Activated CD4-positive, alpha-beta T cell treated with anti-CD3 and anti-CD28 coated beads, Interleukin-2, amount 50 U/mL, for 4 hours (primary cell): ENCODE results near the gene PAM16.
"Not testable (repeated sequence)": the region's sequence is repeated elsewhere in the genome, so short reads cannot be mapped to it uniquely, and the experiment has no call there.

Source experiments
- DNase-seq, 2 experiments: peaks; one replicate each; pipeline ENCODE4 v3.0.0-alpha.2; 2020

The PAM16 gene

DNA sequence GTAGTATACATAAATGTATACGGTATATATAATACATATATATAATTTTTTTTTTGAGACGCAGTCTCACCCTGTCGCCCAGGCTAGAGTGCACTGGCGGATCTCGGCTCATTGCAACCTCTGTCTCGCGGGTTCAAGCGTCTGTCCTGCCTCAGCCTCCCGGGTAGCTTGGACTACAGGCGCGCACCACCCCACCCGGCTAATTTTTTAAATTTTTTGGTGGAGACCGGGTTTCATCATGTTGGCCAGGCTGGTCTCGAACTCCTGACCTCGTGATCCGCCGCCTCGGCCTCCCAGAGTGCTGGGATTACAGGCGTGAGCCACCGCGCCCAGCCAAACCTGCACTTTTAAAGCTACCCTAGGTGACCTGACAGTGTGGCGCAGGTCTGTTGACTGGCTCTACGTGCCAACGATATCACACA is 745 bp downstream of the PAM16 start:
- DNase-seq: no peak

DNA sequence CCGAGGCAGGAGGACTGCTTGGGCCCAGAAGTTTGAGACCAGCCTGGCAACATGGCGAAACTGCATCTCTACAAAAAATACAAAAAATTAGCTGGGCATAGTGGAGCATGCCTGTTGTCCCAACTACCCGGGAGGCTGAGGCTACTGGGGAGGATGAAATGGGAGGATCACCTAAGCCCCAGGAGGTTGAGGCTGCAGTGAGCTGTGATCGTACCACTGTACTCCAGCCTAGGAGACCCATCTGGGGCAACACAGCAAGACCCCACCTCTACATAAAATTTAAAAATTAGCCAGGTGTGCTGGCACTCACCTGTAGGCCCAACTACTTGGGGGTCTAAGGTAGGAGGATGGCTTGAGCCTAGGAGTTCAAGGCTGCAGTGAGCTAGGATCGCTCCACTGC is 1.8 kb downstream of the PAM16 start:
- DNase-seq: no peak

DNA sequence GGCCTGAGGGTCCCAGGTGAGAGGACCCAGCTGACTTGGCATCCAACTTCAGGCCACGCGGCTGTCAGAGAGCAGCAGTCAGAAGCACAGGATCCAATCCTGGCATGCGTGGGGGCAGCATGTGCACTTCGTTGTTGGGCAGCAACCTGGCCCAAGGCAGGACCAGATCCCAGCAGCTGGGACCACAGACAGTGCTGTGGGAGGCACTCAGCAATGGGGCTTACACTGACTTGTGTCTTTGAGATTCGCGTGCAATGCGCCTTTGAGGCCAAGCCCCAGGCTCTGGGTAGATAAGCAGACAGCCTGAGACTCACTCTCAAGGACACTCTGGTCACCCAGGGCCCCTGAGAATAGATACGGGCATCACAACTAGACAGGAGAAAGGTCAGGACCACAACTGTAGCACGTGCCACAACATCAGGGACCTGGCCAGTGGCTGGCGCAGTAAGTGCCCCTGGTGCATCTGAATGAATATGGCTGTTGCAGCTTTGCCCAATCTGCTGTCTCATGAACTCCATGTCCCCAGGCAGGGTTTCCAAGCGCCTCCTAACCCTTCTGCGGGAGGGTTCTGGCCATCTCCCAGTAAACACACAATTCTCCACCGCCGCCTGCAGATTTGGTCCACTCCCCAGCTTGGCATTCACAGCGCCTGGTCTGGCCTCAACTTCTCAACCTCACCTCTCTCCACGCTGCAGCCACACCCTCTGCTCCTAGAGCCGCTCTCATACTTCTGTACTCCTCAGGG is 3.2 kb downstream of the PAM16 start:
- DNase-seq: no peak

DNA sequence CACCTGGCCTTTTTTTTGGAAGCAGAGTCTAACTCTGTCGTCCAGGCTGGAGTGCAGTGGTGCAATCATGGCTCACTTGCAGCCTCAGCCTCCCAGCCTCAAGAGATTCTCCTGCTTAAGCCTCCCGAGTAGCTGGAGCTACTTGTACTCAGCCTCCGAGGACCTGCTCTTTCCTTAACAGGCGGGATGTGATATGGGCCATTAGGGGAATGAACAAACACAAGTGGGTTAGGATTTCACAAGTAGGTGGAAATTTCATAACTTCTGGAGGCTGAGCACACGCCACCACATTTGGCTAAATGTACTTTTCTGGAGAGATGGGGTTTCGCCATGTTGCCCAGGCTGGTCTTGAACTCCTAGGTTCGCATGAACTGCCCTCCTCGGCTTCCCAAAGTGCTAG is 4.1 kb downstream of the PAM16 start:
- DNase-seq: no peak

DNA sequence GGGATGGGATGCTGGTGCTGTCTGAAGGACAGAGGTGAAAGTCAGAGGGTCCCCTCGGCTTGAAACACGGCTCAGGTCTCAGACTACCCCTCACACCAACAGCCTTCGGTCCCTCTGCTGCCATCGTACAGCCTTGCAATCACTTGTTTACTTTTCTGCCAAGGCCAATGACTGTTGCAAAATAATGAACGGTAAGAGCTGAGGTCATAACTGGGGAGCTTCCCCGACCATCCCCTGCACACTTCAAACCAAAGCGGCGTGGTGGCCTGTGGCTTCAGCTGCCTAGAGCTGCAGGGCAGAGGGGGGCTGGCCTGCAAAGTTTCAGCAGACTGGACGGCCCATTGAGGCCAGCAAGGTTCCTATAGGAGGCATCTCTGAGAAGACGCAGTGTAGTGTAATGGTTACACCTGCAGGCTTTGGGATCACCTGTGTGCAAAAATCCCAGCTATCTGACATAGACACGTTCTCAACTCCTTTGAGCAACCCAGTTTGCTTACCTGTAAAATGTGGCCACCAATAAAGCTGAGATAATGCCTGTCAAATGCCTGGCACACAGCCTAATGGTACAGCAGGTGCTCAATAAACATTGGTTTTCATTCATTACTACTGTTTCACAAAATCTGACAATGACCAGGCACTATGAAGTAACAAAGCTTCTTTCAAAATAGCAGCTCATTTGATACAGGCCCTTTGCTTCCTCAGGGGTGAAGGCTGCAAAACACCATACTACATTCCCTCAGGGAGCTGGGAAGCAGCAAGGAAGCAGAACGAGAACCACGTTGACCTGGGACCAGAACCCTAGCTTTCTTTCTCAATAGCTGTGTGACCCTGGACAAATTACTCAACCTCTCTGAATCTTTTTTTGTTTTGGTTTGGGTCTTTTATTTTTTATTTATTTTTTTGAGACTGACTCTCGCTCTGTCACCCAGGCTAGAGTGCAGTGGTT is 5.0 kb downstream of the PAM16 start:
- no peak for DNase-seq

DNA sequence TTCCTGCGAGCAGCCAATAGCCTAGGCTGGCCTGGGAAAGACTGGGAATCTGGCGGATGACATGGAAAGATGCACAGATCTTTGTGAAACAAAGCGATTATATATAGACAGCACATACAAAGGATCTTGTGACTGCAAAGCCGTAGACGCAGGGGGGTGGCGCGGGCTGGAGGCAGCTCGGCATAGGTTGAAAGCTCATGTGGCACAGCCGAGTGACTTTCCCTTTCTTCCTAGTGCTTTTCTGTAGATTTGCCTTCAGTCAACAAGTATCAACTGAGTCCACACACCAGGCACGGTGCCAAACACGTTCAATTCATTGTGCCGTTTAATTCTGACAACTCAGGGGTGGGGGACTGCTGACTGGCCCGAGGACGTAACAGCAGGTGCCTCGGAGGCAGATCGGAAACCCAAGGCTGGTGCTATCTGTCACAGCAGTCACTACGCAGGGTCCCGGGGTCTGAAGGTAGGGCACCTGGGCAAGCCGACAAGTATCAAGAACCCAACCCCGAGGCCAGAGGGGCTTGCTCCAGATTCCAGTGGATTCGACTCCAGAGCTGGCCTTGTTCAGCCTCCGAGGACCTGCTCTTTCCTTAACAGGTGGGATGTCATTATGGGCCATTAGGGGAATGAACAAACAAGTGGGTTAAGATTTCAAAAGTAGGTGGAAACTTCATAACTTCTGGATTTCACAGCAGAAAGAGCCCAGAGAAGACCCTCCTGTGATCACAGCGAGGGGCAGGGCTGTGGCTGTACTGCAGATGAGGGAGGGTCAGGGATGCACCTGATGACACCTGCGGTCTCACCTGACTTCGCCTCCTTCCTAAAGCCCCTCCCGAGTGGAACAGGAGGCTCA is 5.9 kb downstream of the PAM16 start:
- no peak for DNase-seq

DNA sequence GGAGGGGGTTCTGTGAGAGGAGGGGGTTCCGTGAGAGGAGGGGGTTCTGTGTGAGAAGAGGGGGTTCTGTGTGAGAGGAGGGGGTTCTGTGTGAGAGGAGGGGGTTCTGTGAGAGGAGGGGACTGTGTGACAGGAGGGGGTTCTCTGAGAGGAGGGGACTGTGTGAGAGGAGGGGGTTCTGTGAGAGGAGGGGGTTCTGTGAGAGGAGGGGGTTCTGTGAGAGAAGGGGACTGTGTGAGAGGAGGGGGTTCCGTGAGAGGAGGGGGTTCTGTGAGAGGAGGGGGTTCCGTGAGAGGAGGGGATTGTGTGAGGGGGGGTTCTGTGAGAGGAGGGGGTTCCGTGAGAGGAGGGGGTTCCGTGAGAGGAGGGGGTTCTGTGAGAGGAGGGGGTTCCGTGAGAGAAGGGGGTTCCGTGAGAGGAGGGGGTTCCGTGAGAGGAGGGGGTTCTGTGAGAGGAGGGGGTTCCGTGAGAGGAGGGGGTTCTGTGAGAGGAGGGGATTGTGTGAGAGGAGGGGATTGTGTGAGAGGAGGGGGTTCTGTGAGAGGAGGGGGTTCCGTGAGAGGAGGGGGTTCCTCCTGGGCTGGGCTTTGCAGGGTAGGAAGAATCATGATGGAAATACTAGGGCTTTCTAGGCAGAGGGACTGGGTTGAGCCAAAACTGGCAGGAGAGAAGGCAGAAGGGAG is 6.7 kb downstream of the PAM16 start:
- not testable (repeated sequence) for DNase-seq

DNA sequence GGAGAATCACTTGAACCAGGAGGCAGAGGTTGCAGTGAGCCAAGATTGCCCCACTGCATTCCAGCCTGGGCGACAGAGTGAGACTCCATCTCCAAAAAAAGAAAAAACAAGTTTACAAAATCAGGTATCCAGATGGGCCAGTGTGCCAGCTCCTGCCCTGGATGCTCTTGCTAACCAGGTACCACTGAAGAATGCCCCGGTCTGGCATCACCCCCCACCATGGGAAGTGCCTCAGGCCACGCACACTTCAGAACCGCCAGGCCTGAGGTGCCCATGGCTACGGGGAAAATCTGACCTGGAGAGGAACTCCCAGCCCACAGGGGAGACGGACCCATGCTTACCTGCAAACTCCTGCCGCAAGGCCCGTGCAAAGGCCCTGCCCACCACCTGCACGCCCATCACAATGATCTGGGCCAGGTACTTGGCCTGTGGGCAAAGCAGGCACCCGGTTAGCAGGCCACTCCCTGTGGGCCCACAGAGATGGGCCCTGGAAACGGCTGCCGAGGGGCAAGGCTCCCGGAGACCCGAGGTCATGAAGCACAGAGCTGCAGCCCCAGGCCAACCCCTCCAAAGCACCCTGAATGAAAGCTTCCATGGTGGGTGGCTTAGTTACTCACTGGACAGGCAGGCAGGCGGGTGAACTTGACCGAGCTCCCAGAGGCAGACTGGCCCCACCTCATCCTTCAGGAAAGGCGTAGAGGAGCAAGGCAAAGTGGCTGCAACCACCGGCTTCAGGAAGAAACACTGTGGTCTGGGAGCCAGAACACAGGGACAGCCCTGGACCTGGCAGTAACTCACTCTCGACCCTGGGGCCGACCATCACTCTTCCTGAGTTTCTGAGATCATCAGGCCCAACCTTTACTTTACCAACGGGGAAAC is 8.0 kb downstream of the PAM16 start:
- DNase-seq: no peak

DNA sequence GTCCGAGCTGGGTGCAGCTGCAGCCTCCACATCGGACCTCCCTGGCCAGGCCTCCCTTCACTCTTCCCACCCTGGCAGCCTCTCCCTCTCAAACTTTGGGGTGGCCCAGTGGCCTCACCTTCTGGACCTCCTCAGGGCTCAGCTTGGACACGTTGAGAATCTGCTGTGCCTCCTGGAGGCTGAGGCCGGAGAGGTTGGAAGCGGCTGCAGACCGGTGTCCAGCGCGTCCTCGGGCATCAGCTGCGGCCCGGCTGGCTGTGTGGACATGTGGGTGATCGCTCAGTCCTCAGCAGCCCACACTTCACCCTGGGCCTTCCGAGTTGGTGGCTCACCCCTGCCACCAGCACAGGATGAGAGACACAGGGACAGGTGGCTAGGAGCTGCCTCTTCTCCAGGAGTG is 9.9 kb downstream of the PAM16 start:
- DNase-seq: no peak

DNA sequence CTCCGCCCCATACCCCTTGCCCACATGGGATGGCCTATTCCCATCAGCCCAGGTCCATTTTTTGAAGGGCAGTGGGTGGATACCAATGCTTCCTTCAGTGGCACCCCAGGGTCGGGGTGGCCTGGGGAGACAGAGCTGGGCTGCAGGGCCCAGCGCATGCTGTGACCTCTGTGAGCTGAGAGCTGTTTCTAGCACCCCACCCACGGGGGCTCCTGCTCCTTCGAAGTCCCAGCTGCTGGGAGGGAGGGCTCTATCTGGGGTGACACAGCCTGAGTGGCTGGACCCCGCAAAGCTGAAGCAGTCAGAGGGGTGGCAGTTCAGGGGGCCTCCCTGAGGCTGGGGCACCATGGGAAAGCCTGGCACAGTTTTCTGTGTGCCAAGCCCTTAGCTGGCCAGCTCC is 10.7 kb downstream of the PAM16 start:
- no peak for DNase-seq

DNA sequence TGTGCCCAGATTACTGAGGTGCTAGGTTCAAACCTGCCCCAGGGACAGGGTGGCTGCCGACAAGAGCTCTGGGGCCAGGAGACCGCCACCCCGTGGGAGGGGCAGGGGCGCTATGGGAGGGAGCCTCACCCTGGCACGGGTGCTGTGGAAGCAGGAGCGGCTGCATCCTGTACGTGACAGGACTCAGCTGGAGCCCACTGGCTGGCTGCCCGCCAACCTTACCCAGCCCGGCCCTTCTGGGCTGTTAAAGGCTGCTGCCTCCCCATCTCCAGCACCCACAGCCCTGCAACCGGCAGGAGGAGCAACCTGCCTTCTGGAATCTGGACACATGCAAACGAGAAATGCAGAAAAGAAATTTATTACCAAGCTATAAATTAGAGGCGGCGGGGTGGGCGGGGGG is 11.2 kb downstream of the PAM16 start:
- DNase-seq: no peak

DNA sequence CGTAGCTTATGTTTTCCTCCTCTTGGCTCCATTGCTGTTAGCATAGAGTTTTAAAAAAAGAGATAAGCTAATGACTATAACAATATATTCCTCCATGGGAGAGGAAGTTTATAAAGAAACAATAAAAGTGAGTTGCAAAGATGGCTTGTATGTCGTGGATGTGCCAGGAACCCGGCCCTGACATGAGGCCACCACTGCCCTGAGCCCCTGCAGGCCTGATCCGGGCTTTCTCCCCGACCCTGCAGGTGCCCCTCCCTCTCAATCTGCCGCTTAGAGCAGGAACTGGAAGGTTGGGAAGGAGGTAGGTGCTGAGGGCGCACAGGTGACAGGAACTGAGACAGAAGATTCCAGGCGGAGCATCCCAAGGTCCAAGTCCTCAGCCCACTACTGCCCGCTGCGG is 11.7 kb downstream of the PAM16 start:
- DNase-seq: no peak

DNA sequence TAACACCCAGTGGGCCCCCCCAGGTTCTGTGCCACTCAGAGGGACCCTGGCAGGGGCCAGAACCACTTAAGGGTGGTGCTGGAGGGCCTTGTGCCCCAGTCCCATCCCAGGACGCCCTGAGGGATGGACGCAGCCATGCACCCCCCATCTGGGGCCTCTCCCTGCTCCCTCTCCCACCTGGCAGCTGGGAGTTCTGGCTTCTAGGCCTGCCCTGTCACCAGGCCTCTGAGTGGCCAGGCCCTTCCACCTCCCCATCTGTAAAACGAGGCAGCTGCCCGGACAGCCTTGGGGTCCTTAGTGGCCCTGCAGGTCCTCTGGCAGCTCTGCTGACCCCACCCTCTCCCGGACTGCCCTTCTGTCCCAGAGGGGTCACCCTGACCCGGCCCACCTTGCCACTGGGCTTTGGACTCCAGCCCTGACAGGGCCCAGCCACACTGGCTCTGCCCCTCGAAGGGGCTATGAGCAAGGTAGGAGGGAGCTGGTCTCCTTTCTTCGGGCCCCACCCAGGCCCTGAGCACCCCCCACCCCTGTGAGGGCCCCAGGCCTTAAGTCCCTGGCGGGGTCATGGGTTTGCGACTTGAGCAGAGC is 12.3 kb downstream of the PAM16 start:
- no peak for DNase-seq

DNA sequence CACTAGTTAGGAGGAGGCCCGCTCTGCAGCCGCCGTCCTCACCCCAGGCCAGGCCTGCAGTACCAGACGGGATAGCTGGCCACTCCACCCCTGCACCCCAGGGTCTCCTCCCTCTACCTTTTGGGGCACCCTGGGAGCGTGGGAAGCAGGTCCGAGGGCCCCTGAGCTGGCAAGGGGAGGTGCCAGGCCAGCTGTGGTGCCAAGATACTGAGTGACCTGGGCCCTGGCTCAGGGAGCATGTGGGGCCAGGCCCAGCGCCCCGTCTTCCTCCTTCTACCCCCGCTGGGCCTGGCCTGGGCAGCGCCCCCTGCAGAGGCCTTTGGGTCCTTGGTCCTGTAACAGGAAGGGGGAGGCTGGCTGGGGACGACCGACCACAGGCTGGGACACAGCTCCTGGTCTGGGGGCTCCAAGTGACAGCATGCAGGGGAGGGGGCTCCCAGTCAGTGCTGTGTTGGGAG is 13.0 kb downstream of the PAM16 start:
- DNase-seq: no peak

DNA sequence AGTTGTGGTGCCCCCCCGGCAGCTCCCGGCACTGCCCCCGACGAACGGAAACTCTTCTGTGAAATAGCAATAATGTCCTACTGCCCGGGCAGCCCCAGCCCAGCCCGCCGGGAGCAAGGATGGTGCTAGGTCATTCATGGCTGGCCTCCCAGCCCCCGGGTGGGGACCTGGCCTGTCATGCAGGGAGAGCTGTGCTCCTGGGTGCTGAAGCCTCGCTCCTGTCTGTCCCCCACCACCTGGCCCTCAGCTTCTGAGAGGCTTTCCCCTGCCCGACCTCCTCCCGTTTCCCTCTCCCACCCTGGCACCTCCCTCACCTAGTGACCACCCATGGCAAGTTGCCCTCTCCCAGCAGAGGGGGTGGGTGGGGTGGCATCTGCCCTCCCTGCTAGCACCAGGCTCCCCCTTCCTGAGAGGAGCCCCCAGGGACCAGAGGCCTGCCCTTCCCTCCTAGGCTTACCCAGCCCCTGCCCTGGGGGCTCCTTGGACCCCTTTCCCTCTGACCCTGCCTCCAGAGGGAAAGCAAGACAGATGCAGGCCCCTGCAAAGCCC is 13.5 kb downstream of the PAM16 start:
- DNase-seq: no peak

DNA sequence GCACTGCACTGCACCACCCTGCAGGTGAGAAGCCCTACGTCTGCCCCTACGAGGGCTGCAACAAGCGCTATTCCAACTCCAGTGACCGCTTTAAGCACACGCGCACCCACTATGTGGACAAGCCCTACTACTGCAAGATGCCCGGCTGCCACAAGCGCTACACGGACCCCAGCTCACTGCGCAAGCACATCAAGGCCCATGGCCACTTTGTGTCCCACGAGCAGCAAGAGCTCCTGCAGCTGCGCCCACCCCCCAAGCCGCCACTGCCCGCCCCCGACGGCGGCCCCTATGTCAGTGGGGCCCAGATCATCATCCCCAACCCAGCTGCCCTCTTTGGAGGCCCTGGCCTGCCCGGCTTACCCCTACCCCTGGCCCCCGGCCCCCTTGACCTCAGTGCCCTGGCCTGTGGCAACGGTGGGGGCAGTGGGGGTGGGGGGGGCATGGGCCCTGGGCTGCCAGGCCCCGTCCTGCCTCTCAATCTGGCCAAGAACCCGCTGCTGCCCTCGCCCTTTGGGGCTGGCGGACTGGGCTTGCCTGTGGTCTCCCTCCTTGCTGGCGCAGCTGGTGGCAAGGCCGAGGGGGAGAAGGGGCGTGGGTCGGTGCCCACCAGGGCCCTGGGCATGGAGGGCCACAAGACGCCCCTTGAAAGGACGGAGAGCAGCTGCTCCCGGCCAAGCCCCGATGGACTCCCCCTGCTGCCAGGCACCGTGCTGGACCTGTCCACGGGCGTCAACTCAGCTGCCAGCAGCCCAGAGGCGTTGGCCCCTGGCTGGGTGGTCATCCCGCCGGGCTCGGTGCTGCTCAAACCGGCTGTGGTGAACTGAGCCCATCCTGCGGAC is 14.2 kb downstream of the PAM16 start:
- DNase-seq: no peak

DNA sequence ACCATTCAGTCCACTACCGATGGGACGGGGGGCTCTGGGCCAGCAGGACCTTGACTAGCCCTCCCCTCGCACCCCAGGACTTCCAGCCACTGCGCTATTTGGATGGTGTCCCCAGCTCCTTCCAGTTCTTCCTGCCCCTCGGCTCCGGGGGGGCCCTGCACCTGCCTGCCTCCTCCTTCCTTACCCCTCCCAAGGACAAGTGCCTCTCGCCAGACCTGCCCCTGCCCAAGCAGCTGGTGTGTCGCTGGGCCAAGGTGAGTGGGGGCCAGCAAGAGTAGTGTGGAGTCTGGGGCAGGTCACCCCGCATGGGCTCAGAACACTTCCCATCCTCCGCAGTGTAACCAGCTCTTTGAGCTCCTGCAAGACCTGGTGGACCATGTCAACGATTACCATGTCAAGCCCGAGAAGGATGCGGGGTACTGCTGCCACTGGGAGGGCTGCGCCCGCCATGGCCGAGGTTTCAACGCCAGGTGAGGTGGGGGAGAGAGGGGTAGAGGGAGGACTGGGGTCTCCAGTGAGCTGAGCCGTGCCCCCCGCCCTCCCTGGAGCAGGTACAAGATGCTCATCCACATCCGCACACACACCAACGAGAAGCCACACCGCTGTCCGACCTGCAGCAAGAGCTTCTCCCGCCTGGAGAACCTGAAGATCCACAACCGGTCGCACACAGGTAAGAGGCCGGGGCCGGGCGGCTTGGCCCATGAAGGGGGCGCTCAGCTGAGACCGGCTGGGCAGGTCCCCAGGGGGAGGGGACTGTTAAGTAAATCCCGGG is 16.2 kb downstream of the PAM16 start:
- no peak for DNase-seq

DNA sequence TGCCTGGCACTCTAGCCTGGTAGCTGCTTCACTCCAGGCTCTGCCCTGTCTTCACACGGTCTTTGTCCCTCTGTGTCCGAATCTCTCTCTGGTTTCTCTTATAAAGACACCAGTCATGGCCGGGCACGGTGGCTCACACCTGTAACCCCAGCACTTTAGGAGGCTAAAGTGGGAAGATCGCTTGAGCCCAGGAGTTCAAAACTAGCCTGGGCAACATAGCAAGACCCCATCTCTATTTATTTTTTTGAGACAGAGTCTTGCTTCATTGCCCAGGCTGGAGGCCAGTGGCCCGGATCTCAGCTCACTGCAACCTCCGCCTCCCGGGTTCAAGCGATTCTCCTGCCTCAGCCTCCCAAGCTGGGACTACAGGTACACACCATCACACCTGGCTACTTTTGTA is 17.4 kb downstream of the PAM16 start:
- DNase-seq: not testable (repeated sequence)

DNA sequence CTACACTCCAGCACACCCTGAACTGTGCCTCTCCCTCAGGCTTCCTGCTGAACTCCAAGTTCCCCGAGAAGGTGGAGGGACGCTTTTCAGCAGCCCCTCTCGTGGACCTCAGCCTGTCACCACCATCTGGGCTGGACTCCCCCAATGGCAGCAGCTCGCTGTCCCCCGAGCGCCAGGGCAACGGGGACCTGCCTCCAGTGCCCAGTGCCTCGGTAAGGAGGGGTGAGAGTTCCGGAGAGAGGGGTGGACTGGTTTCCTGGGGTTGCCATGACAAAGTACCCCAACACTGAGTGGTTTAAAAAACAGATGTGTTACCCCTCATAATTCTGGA is 17.8 kb downstream of the PAM16 start:
- no peak for DNase-seq
